ENCODE results near the gene ICA1.

Gene ICA1

GRCh38 chr7:8176370-8177081 lies 85.4 kb downstream of the ICA1 start:
- Histone ChIP-seq H3K79me2 (ENCODE audit: low read length) (no peaks in the 10 kb centered on the region), H3K9me2 (replicated peaks; ENCODE audit: insufficient read depth, low read length) (no peaks in the 10 kb centered on the region), H3K4me2 (ENCODE audit: low read depth, low read length) (peak overlapping the region; percentile 72), H3K27me3 (replicated peaks; ENCODE audit: insufficient read depth, low read length) (peaks cover 4% of the 10 kb centered on the region; the same call in 1 of the 2 replicates), H3K4me1 (ENCODE audit: low read length) (peaks cover 37% of the 10 kb centered on the region), H3K9me3 (replicated peaks; ENCODE audit: insufficient read depth, low read length) (no peaks in the 10 kb centered on the region), H3F3A (ENCODE audit: insufficient read depth, low read length) (peaks cover 27% of the 10 kb centered on the region), H4K20me1 (ENCODE audit: insufficient read depth, low read length) (no peaks in the 10 kb centered on the region), H3K9ac (ENCODE audit: low read length) (peak overlapping the region; percentile 33; the same call in 1 of the 2 replicates), H2AFZ (ENCODE audit: low read length) (peak overlapping the region; percentile 28), H3K4me3 (ENCODE audit: low read length) (peak overlapping the region; percentile 36), H3K36me3 (replicated peaks; ENCODE audit: insufficient read depth, low read length) (no peaks in the 10 kb centered on the region), H3K27ac (ENCODE audit: low read length) (peak overlapping the region; percentile 82)
- DNase-seq = peak; percentile 81
- no peak for TF ChIP-seq CTCF (IDR thresholded peaks at IDR 0.05; ENCODE audit: low read length)
- TF ChIP-seq EZH2phosphoT487 (IDR thresholded peaks at IDR 0.05; ENCODE audit: low read length) = peak; percentile 91; the same call in 1 of the 2 replicates

- Histone ChIP-seq H3F3A (ENCODE audit: insufficient read depth, low read length) (peaks cover 27% of the 10 kb centered on the region), H4K20me1 (ENCODE audit: insufficient read depth, low read length) (no peaks in the 10 kb centered on the region), H3K9me2 (replicated peaks; ENCODE audit: insufficient read depth, low read length) (no peaks in the 10 kb centered on the region), H3K27ac (ENCODE audit: low read length) (peak overlapping the region; percentile 82), H3K9ac (ENCODE audit: low read length) (peak overlapping the region; percentile 33; the same call in 1 of the 2 replicates), H3K9me3 (replicated peaks; ENCODE audit: insufficient read depth, low read length) (no peaks in the 10 kb centered on the region), H3K4me3 (ENCODE audit: low read length) (peak overlapping the region; percentile 36), H3K27me3 (replicated peaks; ENCODE audit: insufficient read depth, low read length) (peaks cover 4% of the 10 kb centered on the region; the same call in 1 of the 2 replicates), H3K4me2 (ENCODE audit: low read depth, low read length) (peak overlapping the region; percentile 72), H3K79me2 (ENCODE audit: low read length) (no peaks in the 10 kb centered on the region), H3K36me3 (replicated peaks; ENCODE audit: insufficient read depth, low read length) (no peaks in the 10 kb centered on the region), H3K4me1 (ENCODE audit: low read length) (peaks cover 33% of the 10 kb centered on the region), H2AFZ (ENCODE audit: low read length) (peak overlapping the region; percentile 23)
- TF ChIP-seq EZH2 (optimal IDR thresholded peaks at IDR 0.05; ENCODE audit: low read depth, low read length) (no peak), EZH2phosphoT487 (IDR thresholded peaks at IDR 0.05; ENCODE audit: low read length) (no peak), CTCF (IDR thresholded peaks at IDR 0.05; ENCODE audit: low read length) (no peak)
- DNase-seq = no peak
These were observed 86.0 kb downstream of the ICA1 start for GRCh38 chr7:8175929-8176369.

- no peaks in the 10 kb centered on the region for H3K36me3 ChIP-seq (replicated peaks; ENCODE audit: insufficient read depth, low read length)
- no peak for DNase-seq
These were observed 89.3 kb downstream of the ICA1 start for GRCh38 chr7:8172372-8173354.

More at GRCh38 chr7:8172372-8173354, 89.3 kb downstream of the ICA1 start:
- H3K4me3 ChIP-seq (ENCODE audit: low read length) = no peak overlapping the region
- H3K79me2 ChIP-seq (ENCODE audit: low read length) = no peaks in the 10 kb centered on the region
- H3K27ac ChIP-seq (ENCODE audit: low read length) = no peak overlapping the region
- peaks cover 25% of the 10 kb centered on the region for H3F3A ChIP-seq (ENCODE audit: insufficient read depth, low read length)
- no peak overlapping the region for H3K9ac ChIP-seq (ENCODE audit: low read length)
- no peak overlapping the region for H2AFZ ChIP-seq (ENCODE audit: low read length)
- TF ChIP-seq EZH2 (optimal IDR thresholded peaks at IDR 0.05; ENCODE audit: low read depth, low read length) (no peak), EZH2phosphoT487 (IDR thresholded peaks at IDR 0.05; ENCODE audit: low read length) (no peak), CTCF (IDR thresholded peaks at IDR 0.05; ENCODE audit: low read length) (no peak)
- H4K20me1 ChIP-seq (ENCODE audit: insufficient read depth, low read length) = no peaks in the 10 kb centered on the region
- H3K9me2 ChIP-seq (replicated peaks; ENCODE audit: insufficient read depth, low read length) = no peaks in the 10 kb centered on the region
- H3K4me1 ChIP-seq (ENCODE audit: low read length) = peaks cover 20% of the 10 kb centered on the region
- no peaks in the 10 kb centered on the region; the same call in 1 of the 2 replicates for H3K27me3 ChIP-seq (replicated peaks; ENCODE audit: insufficient read depth, low read length)
- no peaks in the 10 kb centered on the region for H3K9me3 ChIP-seq (replicated peaks; ENCODE audit: insufficient read depth, low read length)
- H3K4me2 ChIP-seq (ENCODE audit: low read depth, low read length) = no peak overlapping the region
